ENCODE measurements around the gene ENOX1. TPM values are rescaled to one million over a fixed set of nuclear protein-coding genes. Genes with fewer than 3 reads are reported as not detected.

ENOX1 gene
- polyA plus RNA-seq, 1 donor (not counting 4 experiments of a cell fraction or from before 2014, with no cell fraction given), result 1.1 TPM

GRCh38 chr13:43431841-43432240 lies 354.9 kb downstream of the ENOX1 start:
- DNase-seq (ENCODE audit: low read depth, low spot score) (no peak), FAIRE-seq (no peak)
- H3K36me3 ChIP-seq (ENCODE audit: control insufficient read depth in 2 of 2, extremely low read depth in 1 of 2, insufficient read depth in 2 of 2, low read length in 2 of 2), result no peaks in the 10 kb centered on the region
- H3K27me3 ChIP-seq (ENCODE audit: control insufficient read depth, extremely low read depth, insufficient read depth, low read length), result no peaks in the 10 kb centered on the region
- dilution Hi-C loops (cut with MboI; ENCODE audit: extremely low pct_ligation_motif_present, low sequenced_read_pairs), result no loop called here
- TF ChIP-seq, protein P1, sequence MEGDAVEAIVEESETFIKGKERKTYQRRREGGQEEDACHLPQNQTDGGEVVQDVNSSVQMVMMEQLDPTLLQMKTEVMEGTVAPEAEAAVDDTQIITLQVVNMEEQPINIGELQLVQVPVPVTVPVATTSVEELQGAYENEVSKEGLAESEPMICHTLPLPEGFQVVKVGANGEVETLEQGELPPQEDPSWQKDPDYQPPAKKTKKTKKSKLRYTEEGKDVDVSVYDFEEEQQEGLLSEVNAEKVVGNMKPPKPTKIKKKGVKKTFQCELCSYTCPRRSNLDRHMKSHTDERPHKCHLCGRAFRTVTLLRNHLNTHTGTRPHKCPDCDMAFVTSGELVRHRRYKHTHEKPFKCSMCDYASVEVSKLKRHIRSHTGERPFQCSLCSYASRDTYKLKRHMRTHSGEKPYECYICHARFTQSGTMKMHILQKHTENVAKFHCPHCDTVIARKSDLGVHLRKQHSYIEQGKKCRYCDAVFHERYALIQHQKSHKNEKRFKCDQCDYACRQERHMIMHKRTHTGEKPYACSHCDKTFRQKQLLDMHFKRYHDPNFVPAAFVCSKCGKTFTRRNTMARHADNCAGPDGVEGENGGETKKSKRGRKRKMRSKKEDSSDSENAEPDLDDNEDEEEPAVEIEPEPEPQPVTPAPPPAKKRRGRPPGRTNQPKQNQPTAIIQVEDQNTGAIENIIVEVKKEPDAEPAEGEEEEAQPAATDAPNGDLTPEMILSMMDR (optimal IDR thresholded peaks at IDR 0.05 in 1 of 3, IDR thresholded peaks at IDR 0.05 in 1 of 3, conservative IDR thresholded peaks at IDR 0.05 in 1 of 3; ENCODE audit: extremely low read depth in 1 of 3, insufficient read depth in 2 of 3, low read length in 3 of 3), result no peak
- no peak for TF ChIP-seq EZH2 (IDR thresholded peaks at IDR 0.05; ENCODE audit: low read length)
- no peak overlapping the region for H2AFZ ChIP-seq (ENCODE audit: control insufficient read depth, low read length)
- no peaks in the 10 kb centered on the region for H3K4me1 ChIP-seq (ENCODE audit: control insufficient read depth, extremely low read depth, insufficient read depth, low read length)
- no peak overlapping the region for H3K9ac ChIP-seq (ENCODE audit: control insufficient read depth, extremely low read depth, insufficient read depth, low read length)
- H4K20me1 ChIP-seq (ENCODE audit: control insufficient read depth, extremely low read depth, insufficient read depth, low read length), result no peaks in the 10 kb centered on the region
- no peaks in the 10 kb centered on the region for H3K9me3 ChIP-seq (ENCODE audit: control insufficient read depth, low read depth, low read length)
- no peak overlapping the region for H3K4me3 ChIP-seq (ENCODE audit: control insufficient read depth in 2 of 3, extremely low read depth in 1 of 3, insufficient read depth in 2 of 3, low read depth in 1 of 3, low read length in 3 of 3)
- no peak overlapping the region for H3K27ac ChIP-seq (ENCODE audit: control insufficient read depth, insufficient read depth, low read length)
- H3K9me1 ChIP-seq (ENCODE audit: control insufficient read depth, extremely low read depth, insufficient read depth, low read length), result no peaks in the 10 kb centered on the region
- H3K79me2 ChIP-seq (ENCODE audit: control insufficient read depth, insufficient read depth, low read length), result no peaks in the 10 kb centered on the region
- H3K4me2 ChIP-seq (ENCODE audit: control insufficient read depth, extremely low read depth, insufficient read depth, low read depth, low read length), result no peak overlapping the region

GRCh38 chr13:43431290-43431716 lies 355.5 kb downstream of the ENOX1 start:
- dilution Hi-C loops (cut with MboI; ENCODE audit: extremely low pct_ligation_motif_present, low sequenced_read_pairs), result no loop called here
- Histone ChIP-seq H3K4me2 (ENCODE audit: control insufficient read depth, extremely low read depth, insufficient read depth, low read depth, low read length) (no peak overlapping the region), H3K4me1 (ENCODE audit: control insufficient read depth, extremely low read depth, insufficient read depth, low read length) (no peaks in the 10 kb centered on the region), H3K9me1 (ENCODE audit: control insufficient read depth, extremely low read depth, insufficient read depth, low read length) (no peaks in the 10 kb centered on the region), H3K27me3 (ENCODE audit: control insufficient read depth, extremely low read depth, insufficient read depth, low read length) (no peaks in the 10 kb centered on the region), H2AFZ (ENCODE audit: control insufficient read depth, low read length) (no peak overlapping the region), H3K36me3 (ENCODE audit: control insufficient read depth in 2 of 2, extremely low read depth in 1 of 2, insufficient read depth in 2 of 2, low read length in 2 of 2) (no peaks in the 10 kb centered on the region), H4K20me1 (ENCODE audit: control insufficient read depth, extremely low read depth, insufficient read depth, low read length) (no peaks in the 10 kb centered on the region), H3K79me2 (ENCODE audit: control insufficient read depth, insufficient read depth, low read length) (no peaks in the 10 kb centered on the region), H3K9ac (ENCODE audit: control insufficient read depth, extremely low read depth, insufficient read depth, low read length) (no peak overlapping the region), H3K4me3 (ENCODE audit: control insufficient read depth in 2 of 3, extremely low read depth in 1 of 3, insufficient read depth in 2 of 3, low read depth in 1 of 3, low read length in 3 of 3) (no peak overlapping the region), H3K27ac (ENCODE audit: control insufficient read depth, insufficient read depth, low read length) (no peak overlapping the region), H3K9me3 (ENCODE audit: control insufficient read depth, low read depth, low read length) (no peaks in the 10 kb centered on the region)
- DNase-seq (ENCODE audit: low read depth, low spot score), result no peak
- no peak for FAIRE-seq
- TF ChIP-seq EZH2 (IDR thresholded peaks at IDR 0.05; ENCODE audit: low read length), result no peak
- TF ChIP-seq, protein P1 (optimal IDR thresholded peaks at IDR 0.05 in 1 of 3, IDR thresholded peaks at IDR 0.05 in 1 of 3, conservative IDR thresholded peaks at IDR 0.05 in 1 of 3; ENCODE audit: extremely low read depth in 1 of 3, insufficient read depth in 2 of 3, low read length in 3 of 3), result no peak

Measured in keratinocyte (primary cell).